OCI-LY7 (cell line): ENCODE measurements around the gene EIF4H. TPM values are rescaled to one million over a fixed set of nuclear protein-coding genes. Genes with fewer than 3 reads are reported as not detected.

Source experiments
- BruUV-seq: library from RNA; stranded (reverse); fragments of 400-500 nt; replicated peaks from 2 replicates; lab custom pipeline; 2021; lab: Mats Ljungman, UMichigan
- CTCF ChIA-PET: fragments of 300-600 bp; sonication (Branson Sonifier 250); formaldehyde crosslinking; loops from one replicate; lab custom pipeline; 2022; ENCODE audit warnings: antibody characterized with exemption; ENCODE audit not compliant: unreplicated experiment; lab: Charles Lee
- POLR2A ChIA-PET: fragments of 300-600 bp; sonication (Branson Sonifier 250); formaldehyde crosslinking; loops from one replicate; lab custom pipeline; 2022; ENCODE audit warnings: antibody characterized with exemption; lab: Charles Lee
- DNase-seq: peaks from one replicate; pipeline ENCODE4 v3.0.0-alpha.2; 2015; ENCODE audit warnings: low spot score
- H2AFZ ChIP-seq: fragments of 200-600 bp; sonication (generic), shearing (Covaris generic); 2 replicates; pipeline ENCODE4 v1.6.1; 2014; ENCODE audit warnings: mild to moderate bottlenecking, antibody characterized with exemption, low read length, moderate library complexity
- H3K27ac ChIP-seq: fragments of 200-600 bp; sonication (generic); 2 replicates; pipeline ENCODE4 v1.5.1; 2014; ENCODE audit warnings: mixed run types, low read depth, mild to moderate bottlenecking, moderate library complexity, low read length, inconsistent platforms; ENCODE audit not compliant: poor library complexity, severe bottlenecking
- H3K36me3 ChIP-seq: fragments of 200-600 bp; sonication (generic); 2 replicates; pipeline ENCODE4 v1.6.1; 2014; ENCODE audit warnings: mild to moderate bottlenecking, antibody characterized with exemption, low read length, moderate library complexity, mixed read lengths; ENCODE audit not compliant: insufficient read depth
- H3K4me1 ChIP-seq: fragments of 200-600 bp; sonication (generic); 2 replicates; pipeline ENCODE4 v1.5.1; 2014; ENCODE audit warnings: mild to moderate bottlenecking, low read length; ENCODE audit not compliant: insufficient read depth, poor library complexity, severe bottlenecking
- H3K4me2 ChIP-seq: fragments of 200-600 bp; sonication (generic); 2 replicates; pipeline ENCODE4 v1.6.1; 2014; ENCODE audit warnings: mild to moderate bottlenecking, low read length
- H3K4me3 ChIP-seq: fragments of 200-600 bp; sonication (generic); 2 replicates; pipeline ENCODE4 v1.5.1; 2014; ENCODE audit warnings: mild to moderate bottlenecking, low read depth, low read length; ENCODE audit not compliant: poor library complexity, severe bottlenecking
- H3K79me2 ChIP-seq: fragments of 200-600 bp; sonication (generic); 2 replicates; pipeline ENCODE4 v1.6.1; 2016; ENCODE audit warnings: low read depth, mild to moderate bottlenecking, low read length, moderate library complexity, mixed read lengths; ENCODE audit not compliant: insufficient read depth
- H3K9me2 ChIP-seq: fragments of 200-600 bp; sonication (generic); 2 replicates; pipeline ENCODE4 v1.6.1; 2016; ENCODE audit warnings: mild to moderate bottlenecking, low read length, mixed read lengths; ENCODE audit not compliant: insufficient read depth
- H3K9me3 ChIP-seq: fragments of 200-600 bp; sonication (generic); 2 replicates; pipeline ENCODE4 v1.6.1; 2014; ENCODE audit warnings: mild to moderate bottlenecking, mixed run types, low read length, mixed read lengths
- H4K20me1 ChIP-seq: fragments of 200-600 bp; sonication (generic); 2 replicates; pipeline ENCODE4 v1.6.1; 2014; ENCODE audit warnings: mild to moderate bottlenecking, antibody characterized with exemption, low read length, moderate library complexity, mixed read lengths; ENCODE audit not compliant: insufficient read depth
- EZH2phosphoT487 ChIP-seq: fragments of 200-600 bp; sonication (generic); IDR thresholded peaks from 2 replicates; pipeline ENCODE4 v1.6.1; 2018; ENCODE audit warnings: low read depth, borderline replicate concordance, mild to moderate bottlenecking, mixed run types, antibody characterized with exemption, low read length, moderate library complexity, mixed read lengths
- intact Hi-C: fragments of 100-400 bp; cut with micrococcal nuclease; formaldehyde crosslinking; loops from one replicate; pipeline ENCODE4 v1.10.0; 2022; ENCODE audit not compliant: unreplicated experiment
- total RNA-seq, 2 experiments: library from RNA; depleted of rRNA in 1 of 2; stranded (reverse); fragments of >200 nt in 1 of 2; shearing (Covaris generic) in 1 of 2; gene quantifications; 2 replicates each; pipeline ENCODE4 v1.2.3, GENCODE V29; 2014 to 2022
- TF ChIP-seq, protein P1 (sequence below): fragments of 200-600 bp; sonication (generic); conservative IDR thresholded peaks from 2 replicates; pipeline ENCODE4 v1.5.1; 2014; ENCODE audit warnings: mild to moderate bottlenecking, antibody characterized with exemption, low read length, moderate library complexity, mixed read lengths

EIF4H gene
- total RNA-seq, 2 experiments from 2014 or later: 202 to 345 TPM

DNA sequence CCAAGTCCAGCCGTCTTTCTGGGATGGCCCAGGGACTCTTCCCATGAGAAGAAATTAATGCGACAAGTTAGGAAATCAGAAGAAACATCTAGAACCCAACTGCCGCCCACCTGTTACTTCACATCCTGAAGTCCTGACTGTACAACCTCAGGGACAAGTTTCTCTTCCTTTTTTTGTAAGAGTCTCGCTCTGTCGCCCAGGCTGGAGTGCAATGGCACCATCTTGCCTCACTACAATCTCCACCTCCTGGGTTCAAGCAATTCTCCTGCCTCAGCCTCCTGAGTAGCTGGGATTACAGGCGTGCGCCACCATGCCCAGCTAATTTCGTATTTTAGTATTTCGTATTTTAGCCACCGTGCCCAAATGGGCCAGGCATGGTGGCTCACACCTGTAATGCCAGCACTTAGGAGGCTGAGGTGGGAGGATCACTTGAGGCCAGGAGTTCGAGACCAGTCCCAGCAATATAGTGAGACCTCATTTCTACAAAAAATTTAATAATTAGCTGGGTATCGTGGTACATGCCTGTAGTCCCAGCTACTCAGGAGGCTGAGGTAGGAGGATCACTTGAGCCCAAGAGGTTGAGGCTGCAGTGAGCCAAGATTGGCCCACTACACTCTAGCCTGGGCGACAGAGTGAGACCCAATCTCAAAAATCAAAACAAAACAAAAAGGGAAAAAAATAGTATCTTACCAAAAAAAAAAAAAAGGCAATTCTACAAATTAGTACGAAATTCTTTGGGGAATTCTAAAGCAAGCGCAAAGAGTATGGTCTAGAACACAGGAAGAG is 56.5 kb downstream of the EIF4H start:
- TF ChIP-seq, protein P1, sequence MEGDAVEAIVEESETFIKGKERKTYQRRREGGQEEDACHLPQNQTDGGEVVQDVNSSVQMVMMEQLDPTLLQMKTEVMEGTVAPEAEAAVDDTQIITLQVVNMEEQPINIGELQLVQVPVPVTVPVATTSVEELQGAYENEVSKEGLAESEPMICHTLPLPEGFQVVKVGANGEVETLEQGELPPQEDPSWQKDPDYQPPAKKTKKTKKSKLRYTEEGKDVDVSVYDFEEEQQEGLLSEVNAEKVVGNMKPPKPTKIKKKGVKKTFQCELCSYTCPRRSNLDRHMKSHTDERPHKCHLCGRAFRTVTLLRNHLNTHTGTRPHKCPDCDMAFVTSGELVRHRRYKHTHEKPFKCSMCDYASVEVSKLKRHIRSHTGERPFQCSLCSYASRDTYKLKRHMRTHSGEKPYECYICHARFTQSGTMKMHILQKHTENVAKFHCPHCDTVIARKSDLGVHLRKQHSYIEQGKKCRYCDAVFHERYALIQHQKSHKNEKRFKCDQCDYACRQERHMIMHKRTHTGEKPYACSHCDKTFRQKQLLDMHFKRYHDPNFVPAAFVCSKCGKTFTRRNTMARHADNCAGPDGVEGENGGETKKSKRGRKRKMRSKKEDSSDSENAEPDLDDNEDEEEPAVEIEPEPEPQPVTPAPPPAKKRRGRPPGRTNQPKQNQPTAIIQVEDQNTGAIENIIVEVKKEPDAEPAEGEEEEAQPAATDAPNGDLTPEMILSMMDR: no peak
- no peak for TF ChIP-seq EZH2phosphoT487
- peaks cover 94% of the 10 kb centered on the region for H3K36me3 ChIP-seq
- H3K4me1 ChIP-seq: peaks cover 40% of the 10 kb centered on the region
- intact Hi-C loops: no loop called here
- H3K27ac ChIP-seq: peak overlapping the region; percentile 48
- H4K20me1 ChIP-seq: 0 out of 2 replicates have a peak, but pooled peaks cover 7% of the 10 kb centered on the region
- DNase-seq: peak; percentile 68
- H3K79me2 ChIP-seq: no peaks in the 10 kb centered on the region
- ChIA-PET CTCF (interaction anchor here (0.9 kb wide), 1 partner anchor 171 kb away, joined by 3 read pairs; no protein-coding TSS in a partner anchor), POLR2A (interaction anchor here (0.8 to 1.5 kb wide), 2 partner anchors 11 to 52 kb away, joined by 3 to 5 read pairs; no protein-coding TSS in a partner anchor)
- BruUV-seq: no TSS peak
- no peak overlapping the region for H3K4me2 ChIP-seq
- no peak overlapping the region for H3K4me3 ChIP-seq
- no peaks in the 10 kb centered on the region for H3K9me3 ChIP-seq
- H2AFZ ChIP-seq: no peak overlapping the region
- H3K9me2 ChIP-seq: no peaks in the 10 kb centered on the region

DNA sequence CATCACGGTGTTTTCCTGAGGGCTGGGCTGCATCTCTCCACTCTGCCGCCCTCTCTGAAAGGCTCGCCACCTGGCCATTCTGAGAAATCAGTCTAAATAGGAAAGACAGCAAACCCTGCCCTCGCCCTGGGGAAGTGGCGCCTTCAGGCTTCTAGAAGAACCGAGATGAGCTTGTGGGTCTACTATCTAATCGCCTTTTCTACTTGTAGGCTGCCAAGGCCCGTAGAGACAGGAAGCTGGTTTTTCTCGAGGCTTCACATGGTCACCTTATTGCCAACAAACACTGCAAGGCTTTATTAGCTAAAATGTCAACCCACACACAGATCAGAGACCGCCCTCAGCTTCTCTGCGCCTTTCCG is 57.1 kb downstream of the EIF4H start:
- Histone ChIP-seq H3K36me3 (peaks cover 92% of the 10 kb centered on the region), H3K27ac (peak overlapping the region; percentile 48), H3K9me3 (no peaks in the 10 kb centered on the region), H3K4me3 (no peak overlapping the region), H3K9me2 (no peaks in the 10 kb centered on the region), H3K4me1 (peaks cover 40% of the 10 kb centered on the region), H4K20me1 (0 out of 2 replicates have a peak, but pooled peaks cover 7% of the 10 kb centered on the region), H3K4me2 (no peak overlapping the region), H3K79me2 (no peaks in the 10 kb centered on the region), H2AFZ (no peak overlapping the region)
- TF ChIP-seq, protein P1: no peak
- no peak for TF ChIP-seq EZH2phosphoT487
- no TSS peak for BruUV-seq
- CTCF ChIA-PET: interaction anchor here (0.9 kb wide), 1 partner anchor 170 kb away, joined by 3 read pairs; no protein-coding TSS in a partner anchor
- intact Hi-C loops: no loop called here
- DNase-seq: peak; percentile 45
- POLR2A ChIA-PET: interaction anchor here (0.9 to 1.1 kb wide), 2 partner anchors 14 to 21 kb away, joined by 3 to 7 read pairs; no protein-coding TSS in a partner anchor
